ENCODE measurements around the gene CT83.

GRCh38 chrX:116435597-116435996 is 27.2 kb downstream of the CT83 start:
- TF ChIP-seq, protein P1, sequence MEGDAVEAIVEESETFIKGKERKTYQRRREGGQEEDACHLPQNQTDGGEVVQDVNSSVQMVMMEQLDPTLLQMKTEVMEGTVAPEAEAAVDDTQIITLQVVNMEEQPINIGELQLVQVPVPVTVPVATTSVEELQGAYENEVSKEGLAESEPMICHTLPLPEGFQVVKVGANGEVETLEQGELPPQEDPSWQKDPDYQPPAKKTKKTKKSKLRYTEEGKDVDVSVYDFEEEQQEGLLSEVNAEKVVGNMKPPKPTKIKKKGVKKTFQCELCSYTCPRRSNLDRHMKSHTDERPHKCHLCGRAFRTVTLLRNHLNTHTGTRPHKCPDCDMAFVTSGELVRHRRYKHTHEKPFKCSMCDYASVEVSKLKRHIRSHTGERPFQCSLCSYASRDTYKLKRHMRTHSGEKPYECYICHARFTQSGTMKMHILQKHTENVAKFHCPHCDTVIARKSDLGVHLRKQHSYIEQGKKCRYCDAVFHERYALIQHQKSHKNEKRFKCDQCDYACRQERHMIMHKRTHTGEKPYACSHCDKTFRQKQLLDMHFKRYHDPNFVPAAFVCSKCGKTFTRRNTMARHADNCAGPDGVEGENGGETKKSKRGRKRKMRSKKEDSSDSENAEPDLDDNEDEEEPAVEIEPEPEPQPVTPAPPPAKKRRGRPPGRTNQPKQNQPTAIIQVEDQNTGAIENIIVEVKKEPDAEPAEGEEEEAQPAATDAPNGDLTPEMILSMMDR (IDR thresholded peaks at IDR 0.05 in 8 of 11, conservative IDR thresholded peaks at IDR 0.05 in 3 of 11), result no peak
- TF ChIP-seq POLR2AphosphoS5 (IDR thresholded peaks at IDR 0.05), result no peak

Measured in spleen (tissue), 7 donors.